Skeletal muscle tissue (tissue), 4 donors: ENCODE measurements around the gene NXPH2. TPM values are rescaled to one million over a fixed set of nuclear protein-coding genes. Genes with fewer than 3 reads are reported as not detected.
"Not testable (repeated sequence)": the region's sequence is repeated elsewhere in the genome, so short reads cannot be mapped to it uniquely, and the experiment has no call there.

Experiments
- H3K27ac ChIP-seq: one replicate; pipeline ENCODE4 v1.7.0; 2013; ENCODE audit warnings: mild to moderate bottlenecking, low read depth, low read length, inconsistent platforms
- H3K27me3 ChIP-seq, 3 donors: one replicate each; pipeline ENCODE4 v1.7.0; 2013; ENCODE audit warnings: low read length in 3 of 3; ENCODE audit not compliant: control insufficient read depth in 3 of 3, insufficient read depth in 3 of 3
- H3K36me3 ChIP-seq, 3 donors: one replicate each; pipeline ENCODE4 v1.7.0; 2013; ENCODE audit warnings: low read length in 3 of 3; ENCODE audit not compliant: control insufficient read depth in 3 of 3, insufficient read depth in 3 of 3
- H3K4me1 ChIP-seq, 3 donors: one replicate each; pipeline ENCODE4 v1.7.0; 2013; ENCODE audit warnings: low read length in 3 of 3, mild to moderate bottlenecking in 3 of 3; ENCODE audit not compliant: control insufficient read depth in 3 of 3, insufficient read depth in 3 of 3
- H3K4me3 ChIP-seq, 3 donors: one replicate each; pipeline ENCODE4 v1.7.0; 2013; ENCODE audit warnings: low read length in 3 of 3
- H3K9ac ChIP-seq, 3 donors: one replicate each; pipeline ENCODE4 v1.7.0; 2013; ENCODE audit warnings: low read length in 3 of 3, mild to moderate bottlenecking in 3 of 3, moderate library complexity in 2 of 3, low read depth in 1 of 3
- H3K9me3 ChIP-seq, 3 donors: one replicate each; pipeline ENCODE4 v1.7.0; 2013; ENCODE audit warnings: low read length in 3 of 3; ENCODE audit not compliant: control insufficient read depth in 3 of 3
- total RNA-seq: library from RNA; depleted of rRNA; stranded (reverse); fragments of >200 nt; gene quantifications from one replicate; pipeline ENCODE4 v1.2.3, GENCODE V29; 2014
- donor health status: Osteomylitis.

The NXPH2 gene
- total RNA-seq, 1 donor from 2014 or later, result 9.4 TPM

DNA sequence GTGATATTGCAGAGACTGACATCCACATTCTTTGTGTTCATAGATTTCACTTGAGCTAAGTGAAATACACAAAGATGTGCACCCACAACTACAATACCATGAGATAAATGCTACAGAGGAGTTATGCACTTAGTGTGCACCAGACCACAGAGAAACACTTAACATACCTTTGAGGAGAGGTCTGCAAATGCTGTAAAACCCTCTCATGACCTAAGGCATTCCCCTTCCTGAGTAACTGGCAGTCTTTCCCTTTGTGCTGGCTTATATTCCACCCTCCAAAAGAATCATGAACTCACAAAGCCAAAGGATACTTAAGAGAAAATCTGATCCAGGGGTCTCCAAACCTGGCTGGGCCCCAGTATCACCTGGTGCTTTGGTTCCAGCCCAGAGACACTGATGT is 16.2 kb downstream of the NXPH2 start:
- H3K36me3 ChIP-seq, result no peaks in the 10 kb centered on the region
- H3K9me3 ChIP-seq, result no peaks in the 10 kb centered on the region
- no peak overlapping the region for H3K27ac ChIP-seq
- H3K4me1 ChIP-seq, result no peaks in the 10 kb centered on the region
- no peak overlapping the region for H3K9ac ChIP-seq
- H3K27me3 ChIP-seq, result peaks cover 0 to 2% (median 0%) of the 10 kb centered on the region in 3 donors
- no peak overlapping the region for H3K4me3 ChIP-seq

DNA sequence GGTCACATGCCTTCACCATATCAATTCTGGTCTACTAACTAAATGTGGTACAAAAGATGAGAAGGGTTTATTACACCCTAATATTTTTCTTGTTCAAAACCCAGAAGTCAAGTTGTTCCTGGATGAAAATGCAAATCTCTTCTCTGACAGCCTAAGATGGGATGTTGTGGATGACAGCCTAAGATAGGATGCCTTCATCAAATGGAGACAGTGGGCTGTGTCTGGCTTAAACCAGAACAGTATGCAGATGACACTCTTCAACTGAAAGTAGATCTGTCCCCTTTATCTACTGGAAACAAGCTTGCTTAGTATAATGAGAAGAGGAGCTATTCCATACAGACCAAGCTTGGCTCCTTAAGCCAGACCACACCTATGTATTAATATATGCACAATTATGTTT is 17.7 kb downstream of the NXPH2 start:
- Histone ChIP-seq H3K27me3 (peaks cover 0 to 2% (median 0%) of the 10 kb centered on the region in 3 donors), H3K9ac (no peak overlapping the region), H3K4me3 (no peak overlapping the region), H3K27ac (no peak overlapping the region), H3K4me1 (no peaks in the 10 kb centered on the region), H3K36me3 (no peaks in the 10 kb centered on the region), H3K9me3 (no peaks in the 10 kb centered on the region)

DNA sequence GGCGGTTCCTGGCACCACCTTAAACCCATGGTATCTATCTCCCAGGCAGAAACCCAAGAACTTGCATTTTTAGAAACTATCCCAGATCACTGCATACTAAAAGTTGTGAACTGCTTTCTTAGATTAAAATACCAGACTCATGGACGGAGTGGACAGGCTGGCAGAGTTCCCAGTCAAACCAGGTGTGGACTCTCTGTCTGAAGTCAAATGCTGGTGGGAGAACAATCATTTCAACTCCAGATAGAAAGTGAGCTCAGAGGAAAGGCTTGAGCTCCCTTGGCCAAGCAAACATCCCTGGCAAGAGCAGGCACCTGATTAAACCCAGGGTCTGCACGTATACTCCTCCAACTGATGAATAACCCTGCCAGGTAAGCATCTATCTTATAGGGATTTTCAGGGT is 19.5 kb downstream of the NXPH2 start:
- H3K27ac ChIP-seq, result no peak overlapping the region
- no peak overlapping the region for H3K9ac ChIP-seq
- no peak overlapping the region for H3K4me3 ChIP-seq
- no peaks in the 10 kb centered on the region for H3K4me1 ChIP-seq
- H3K36me3 ChIP-seq, result no peaks in the 10 kb centered on the region
- H3K27me3 ChIP-seq, result no peaks in the 10 kb centered on the region
- H3K9me3 ChIP-seq, result no peaks in the 10 kb centered on the region

DNA sequence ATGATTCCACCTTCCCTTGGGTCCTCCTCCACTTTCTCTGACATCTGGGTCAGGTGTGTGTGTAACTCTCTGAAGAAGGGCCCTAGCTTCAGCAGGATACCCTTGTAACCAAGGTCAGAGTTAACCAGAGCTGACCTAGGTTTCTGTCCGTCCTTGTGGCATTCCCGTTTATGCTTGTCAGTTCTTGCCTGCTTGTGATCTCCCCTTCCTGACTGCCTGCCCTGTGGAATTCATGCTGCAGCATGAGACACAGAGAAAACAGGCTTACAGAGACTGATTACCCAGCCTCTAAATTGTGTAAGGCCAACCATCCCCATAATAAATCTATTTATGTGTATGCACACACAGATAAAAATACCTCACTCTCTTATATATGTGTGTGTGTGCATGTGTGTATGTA is 22.8 kb downstream of the NXPH2 start:
- no peaks in the 10 kb centered on the region for H3K9me3 ChIP-seq

DNA sequence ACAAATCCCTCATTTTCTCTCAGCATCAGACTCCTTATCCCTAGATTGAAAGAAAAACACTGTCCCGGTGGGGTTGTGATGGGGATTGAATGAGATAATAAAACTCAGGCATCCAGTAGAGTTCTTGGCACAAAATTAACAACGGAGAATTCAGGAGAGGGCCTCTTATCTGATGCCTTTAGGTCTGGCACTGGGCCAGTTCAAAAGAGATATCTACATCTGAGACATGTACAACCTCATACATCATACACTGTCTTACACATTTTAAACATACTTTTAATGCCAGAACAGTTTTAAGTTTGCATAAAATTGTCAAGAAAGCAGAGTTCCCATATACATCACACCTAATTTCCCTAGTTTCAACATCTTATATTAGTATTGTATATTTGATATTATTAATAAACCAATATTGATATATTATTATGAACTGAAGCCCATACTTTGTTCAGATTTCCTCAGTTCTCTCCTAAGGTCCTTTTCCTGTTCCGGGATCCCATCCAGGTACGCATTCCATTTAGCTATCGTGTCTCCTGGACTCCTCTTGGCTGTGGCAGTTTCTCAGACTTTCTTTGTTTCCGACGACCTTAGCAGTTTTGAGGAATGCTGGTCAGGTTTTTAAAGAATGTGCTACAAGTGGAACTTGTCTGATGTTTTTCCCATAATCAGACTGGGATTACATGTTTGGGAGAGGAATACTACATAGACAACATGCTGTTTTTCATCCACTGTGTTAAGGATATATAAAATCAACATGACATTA is 27.8 kb downstream of the NXPH2 start:
- H3K4me3 ChIP-seq, result no peak overlapping the region
- no peak overlapping the region for H3K27ac ChIP-seq
- H3K36me3 ChIP-seq, result no peaks in the 10 kb centered on the region
- H3K4me1 ChIP-seq, result no peaks in the 10 kb centered on the region
- no peaks in the 10 kb centered on the region for H3K27me3 ChIP-seq
- H3K9ac ChIP-seq, result no peak overlapping the region
- H3K9me3 ChIP-seq, result no peaks in the 10 kb centered on the region

More for the DNA sequence above, 22.8 kb downstream of the NXPH2 start:
- Histone ChIP-seq H3K4me1 (no peaks in the 10 kb centered on the region), H3K27ac (no peak overlapping the region), H3K9ac (no peak overlapping the region), H3K27me3 (no peaks in the 10 kb centered on the region), H3K4me3 (no peak overlapping the region), H3K36me3 (no peaks in the 10 kb centered on the region)

DNA sequence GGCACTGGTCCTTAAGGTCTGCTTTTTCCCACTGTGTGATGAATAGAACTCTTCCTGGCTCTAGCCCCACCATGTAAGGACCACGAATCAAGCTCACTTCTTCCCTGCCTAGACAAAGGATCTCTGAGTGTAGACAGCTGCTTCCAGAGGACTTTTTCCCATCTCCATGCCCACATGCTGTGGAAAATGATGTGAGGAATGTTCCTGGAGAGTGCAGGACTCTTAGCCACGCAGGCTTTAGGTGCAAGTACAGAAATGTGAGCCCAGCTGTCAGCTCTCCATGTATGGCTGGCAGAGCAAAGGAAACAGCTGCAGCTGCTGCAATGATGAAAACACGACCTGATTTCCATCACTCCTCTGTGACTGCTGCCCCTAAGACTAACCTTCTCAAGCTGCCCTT is 35.5 kb downstream of the NXPH2 start:
- Histone ChIP-seq H3K4me1 (peaks cover 7 to 10% (median 8%) of the 10 kb centered on the region in 3 donors), H3K27me3 (no peaks in the 10 kb centered on the region), H3K36me3 (no peaks in the 10 kb centered on the region), H3K9ac (no peak overlapping the region), H3K9me3 (no peaks in the 10 kb centered on the region), H3K4me3 (no peak overlapping the region), H3K27ac (no peak overlapping the region)

DNA sequence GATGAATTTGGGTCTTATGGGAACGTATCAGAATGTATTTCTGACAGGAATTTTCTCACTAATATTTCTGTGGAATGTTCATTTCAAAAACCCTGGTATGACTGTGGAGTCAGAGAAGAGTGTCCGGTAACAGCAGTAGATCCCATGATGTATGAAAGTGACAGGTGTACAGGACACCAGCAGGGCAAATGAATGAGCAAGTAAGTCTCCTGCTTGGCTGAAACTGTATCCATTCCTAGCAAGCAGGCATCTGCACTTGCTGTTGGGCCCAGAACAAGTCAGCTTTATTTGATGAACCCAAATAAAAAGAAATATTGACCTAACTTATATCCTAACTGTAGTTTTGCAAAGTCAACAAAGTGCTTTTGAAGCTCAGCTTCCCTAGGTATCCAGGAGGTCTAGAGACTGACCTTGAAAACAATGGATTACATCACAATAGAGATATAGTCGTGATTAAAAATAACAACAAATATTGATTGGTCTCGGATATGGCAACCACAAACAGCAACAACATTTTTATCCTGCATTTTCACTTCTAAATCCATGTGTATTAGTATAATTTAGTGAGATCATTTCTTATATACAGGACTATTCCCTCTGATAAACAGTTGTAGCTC is 37.6 kb downstream of the NXPH2 start:
- Histone ChIP-seq H3K4me1 (peaks cover 7 to 10% (median 8%) of the 10 kb centered on the region in 3 donors), H3K27ac (no peak overlapping the region), H3K36me3 (no peaks in the 10 kb centered on the region), H3K4me3 (no peak overlapping the region), H3K9me3 (no peaks in the 10 kb centered on the region), H3K9ac (no peak overlapping the region), H3K27me3 (no peaks in the 10 kb centered on the region)

DNA sequence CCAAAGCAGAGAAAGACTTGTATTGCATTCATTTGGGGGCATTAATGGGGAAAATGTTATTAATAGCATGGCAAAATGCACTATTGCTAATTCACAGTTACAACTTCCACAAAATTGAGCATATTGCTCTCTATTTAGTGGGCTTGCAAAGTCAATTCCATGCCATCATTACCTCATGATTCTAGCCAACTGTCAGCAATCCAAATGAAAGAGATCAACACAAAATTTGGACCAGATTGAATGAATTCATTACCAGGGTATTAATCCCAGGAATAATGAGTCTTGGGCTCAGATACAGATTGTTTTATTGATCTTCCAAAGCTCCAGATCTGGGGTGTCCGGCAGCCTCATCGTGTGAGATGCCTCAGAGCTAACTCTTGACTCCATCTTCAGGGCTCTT is 38.3 kb downstream of the NXPH2 start:
- Histone ChIP-seq H3K27ac (no peak overlapping the region), H3K9me3 (no peaks in the 10 kb centered on the region), H3K36me3 (no peaks in the 10 kb centered on the region), H3K4me3 (no peak overlapping the region), H3K9ac (no peak overlapping the region), H3K4me1 (peaks cover 7 to 10% (median 8%) of the 10 kb centered on the region in 3 donors), H3K27me3 (no peaks in the 10 kb centered on the region)

DNA sequence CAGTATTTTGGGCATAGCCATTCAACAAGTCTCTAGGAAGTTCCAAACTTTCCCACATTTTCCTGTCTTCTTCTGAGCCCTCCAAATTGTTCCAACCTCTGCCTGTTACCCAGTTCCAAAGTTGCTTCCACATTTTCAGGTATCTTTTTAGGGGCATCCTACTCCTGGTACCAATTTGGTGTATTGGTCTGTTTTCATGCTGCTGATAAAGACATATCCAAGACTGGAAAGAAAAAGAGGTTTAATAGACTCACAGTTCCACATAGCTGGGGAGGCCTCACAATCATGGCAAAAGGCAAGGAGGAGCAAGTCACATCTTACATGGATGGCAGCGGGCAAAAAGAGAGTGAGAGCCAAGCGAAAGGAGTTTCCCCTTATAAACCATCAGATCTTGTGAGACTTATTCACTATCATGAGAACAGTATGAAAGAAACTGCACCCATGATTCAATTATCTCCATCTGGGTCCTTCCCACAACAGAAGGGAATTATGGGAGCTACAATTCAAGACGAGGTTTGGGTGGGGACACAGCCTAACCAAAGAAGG is 43.1 kb downstream of the NXPH2 start:
- not testable (repeated sequence) for H3K27me3 ChIP-seq, H3K27ac ChIP-seq, H3K9ac ChIP-seq, H3K9me3 ChIP-seq, H3K36me3 ChIP-seq, H3K4me3 ChIP-seq, H3K4me1 ChIP-seq

DNA sequence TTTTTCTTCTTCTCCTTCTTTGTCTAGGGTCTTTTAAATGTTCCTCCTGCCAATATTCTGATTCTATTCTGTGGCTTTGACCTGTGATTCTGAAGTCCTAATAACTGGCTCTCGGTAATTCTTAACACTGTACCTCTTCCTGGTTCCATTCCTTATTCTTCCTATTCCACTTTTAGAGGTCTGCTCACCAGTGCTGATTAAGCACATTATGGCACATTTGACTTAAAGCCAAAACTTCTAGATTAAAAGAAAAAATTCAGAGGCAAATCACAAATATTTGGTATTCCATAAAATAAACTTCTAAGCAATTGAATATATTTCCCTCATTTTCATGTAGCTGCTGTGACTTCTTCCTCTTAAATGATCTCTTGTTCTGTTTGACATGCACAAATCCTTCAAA is 47.5 kb downstream of the NXPH2 start:
- H3K27me3 ChIP-seq, result no peaks in the 10 kb centered on the region
- H3K9ac ChIP-seq, result no peak overlapping the region
- no peak overlapping the region for H3K27ac ChIP-seq
- no peaks in the 10 kb centered on the region for H3K4me1 ChIP-seq
- H3K4me3 ChIP-seq, result no peak overlapping the region
- H3K36me3 ChIP-seq, result no peaks in the 10 kb centered on the region
- peaks cover 0 to 2% (median 0%) of the 10 kb centered on the region in 3 donors for H3K9me3 ChIP-seq
